Neural cell (in vitro differentiated cells): ENCODE measurements around the gene ANTXR1. TPM values are rescaled to one million over a fixed set of nuclear protein-coding genes. Genes with fewer than 3 reads are reported as not detected.

ENCODE experiments used
- H2AFZ ChIP-seq: fragments of 200-600, 300-800 bp; sonication (generic), shearing (Covaris generic); 2 replicates; pipeline ENCODE4 v1.6.0; 2014; ENCODE audit warnings: low read depth, mild to moderate bottlenecking, antibody characterized with exemption, low read length, moderate library complexity
- H3F3A ChIP-seq: fragments of 200-600 bp; shearing (Covaris generic); 2 replicates; pipeline ENCODE4 v1.6.1; 2016; ENCODE audit warnings: mild to moderate bottlenecking, moderate library complexity, mixed read lengths, antibody characterized with exemption, low read length; ENCODE audit not compliant: insufficient read depth, poor library complexity, severe bottlenecking
- H3K27ac ChIP-seq: fragments of 200-600, 300-800 bp; sonication (generic), shearing (Covaris generic); 2 replicates; pipeline ENCODE4 v1.5.1; 2014; ENCODE audit warnings: mild to moderate bottlenecking, low read length, moderate library complexity
- H3K27me3 ChIP-seq: fragments of 300-800, 200-600 bp; sonication (generic), shearing (Covaris generic); 2 replicates; pipeline ENCODE4 v1.6.0; 2014; ENCODE audit warnings: mild to moderate bottlenecking, low read depth, low read length, moderate library complexity; ENCODE audit not compliant: insufficient read depth
- H3K36me3 ChIP-seq: fragments of 300-800, 200-600 bp; sonication (generic), shearing (Covaris generic); 2 replicates; pipeline ENCODE4 v1.5.1; 2014; ENCODE audit warnings: mild to moderate bottlenecking, antibody characterized with exemption, low read length, moderate library complexity; ENCODE audit not compliant: insufficient read depth
- H3K4me2 ChIP-seq: fragments of 300-800, 200-600 bp; sonication (generic), shearing (Covaris generic); 2 replicates; pipeline ENCODE4 v1.6.0; 2014; ENCODE audit warnings: mild to moderate bottlenecking, low read length
- H3K4me3 ChIP-seq: fragments of 300-800, 200-600 bp; sonication (generic), shearing (Covaris generic); 2 replicates; pipeline ENCODE4 v1.5.1; 2014; ENCODE audit warnings: mild to moderate bottlenecking, low read length, moderate library complexity
- H3K79me2 ChIP-seq: fragments of 200-600 bp; shearing (Covaris generic); replicated peaks from 2 replicates; pipeline ENCODE4 v1.6.0; 2014; ENCODE audit warnings: mild to moderate bottlenecking, low read length, moderate library complexity; ENCODE audit not compliant: insufficient read depth
- H3K9ac ChIP-seq: fragments of 300-800, 200-600 bp; sonication (generic), shearing (Covaris generic); 2 replicates; pipeline ENCODE4 v1.6.1; 2016; ENCODE audit warnings: mild to moderate bottlenecking, low read length, mixed read lengths
- H3K9me2 ChIP-seq: fragments of 200-600 bp; shearing (Covaris generic); 2 replicates; pipeline ENCODE4 v1.6.1; 2016; ENCODE audit warnings: mild to moderate bottlenecking, low read length, mixed read lengths; ENCODE audit not compliant: insufficient read depth
- H3K9me3 ChIP-seq: fragments of 200-600, 300-800 bp; sonication (generic), shearing (Covaris generic); 2 replicates; pipeline ENCODE4 v1.6.1; 2016; ENCODE audit warnings: mild to moderate bottlenecking, mixed run types, low read length, moderate library complexity, mixed read lengths
- H4K20me1 ChIP-seq: fragments of 200-600 bp; shearing (Covaris generic); 2 replicates; pipeline ENCODE4 v1.6.1; 2016; ENCODE audit warnings: mild to moderate bottlenecking, mixed run types; ENCODE audit not compliant: insufficient read depth
- CTCF ChIP-seq: fragments of 450-650 bp; IDR thresholded peaks from 2 replicates; pipeline ENCODE4 v1.5.1; 2014; ENCODE audit warnings: antibody characterized with exemption, mild to moderate bottlenecking, moderate library complexity; ENCODE audit not compliant: poor library complexity, severe bottlenecking
- EP300 ChIP-seq: fragments of 450-650 bp; conservative IDR thresholded peaks from 2 replicates; pipeline ENCODE4 v1.6.1; 2014; ENCODE audit warnings: antibody characterized with exemption, mild to moderate bottlenecking, moderate library complexity; ENCODE audit not compliant: poor library complexity, severe bottlenecking
- EZH2 ChIP-seq: fragments of 200-600, 300-800 bp; shearing (Covaris generic), sonication (generic); IDR thresholded peaks from 2 replicates; pipeline ENCODE4 v1.6.1; 2014; ENCODE audit warnings: antibody characterized with exemption, low read length, borderline replicate concordance, mild to moderate bottlenecking; ENCODE audit not compliant: insufficient read depth, poor library complexity, severe bottlenecking
- MXI1 ChIP-seq: fragments of 450-650 bp; conservative IDR thresholded peaks from 2 replicates; pipeline ENCODE4 v1.6.1; 2014; ENCODE audit warnings: antibody characterized with exemption, mild to moderate bottlenecking; ENCODE audit not compliant: poor library complexity, severe bottlenecking
- POLR2AphosphoS5 ChIP-seq: IDR thresholded peaks from 2 replicates; pipeline ENCODE4 v1.6.1; 2012
- RAD21 ChIP-seq: fragments of 450-650 bp; conservative IDR thresholded peaks from 2 replicates; pipeline ENCODE4 v1.6.1; 2014; ENCODE audit warnings: antibody characterized with exemption, mild to moderate bottlenecking, moderate library complexity
- REST ChIP-seq: IDR thresholded peaks from 2 replicates; pipeline ENCODE4 v1.6.1; 2012; ENCODE audit warnings: borderline replicate concordance
- SMC3 ChIP-seq: fragments of 450-650 bp; conservative IDR thresholded peaks from 2 replicates; pipeline ENCODE4 v1.6.1; 2014; ENCODE audit warnings: antibody characterized with exemption, mild to moderate bottlenecking, moderate library complexity; ENCODE audit not compliant: poor library complexity
- TAF1 ChIP-seq: IDR thresholded peaks from 2 replicates; pipeline ENCODE4 v1.6.1; 2012; ENCODE audit warnings: low read depth
- polyA plus RNA-seq: library from polyadenylated mRNA; depleted of rRNA; stranded (reverse); fragments of >200 nt; gene quantifications from 2 replicates; pipeline ENCODE4 v1.2.3, GENCODE V29; 2014

The ANTXR1 gene
- polyA plus RNA-seq, 1 donor from 2014 or later = 4.9 TPM

GRCh38 chr2:69020496-69021426, 7.8 kb downstream of the ANTXR1 start:
- H3K4me2 ChIP-seq = no peak overlapping the region
- TF ChIP-seq SMC3 = no peak
- TF ChIP-seq REST = no peak
- no peak for TF ChIP-seq EP300
- no peak for TF ChIP-seq EZH2
- TF ChIP-seq RAD21 = no peak
- TF ChIP-seq CTCF = no peak
- no peak for TF ChIP-seq MXI1
- no peak for TF ChIP-seq POLR2AphosphoS5
- TF ChIP-seq TAF1 = no peak
- no peak overlapping the region for H2AFZ ChIP-seq
- H3K27me3 ChIP-seq = no peaks in the 10 kb centered on the region
- no peaks in the 10 kb centered on the region for H4K20me1 ChIP-seq
- no peak overlapping the region for H3K4me3 ChIP-seq
- no peaks in the 10 kb centered on the region for H3K9me3 ChIP-seq
- no peaks in the 10 kb centered on the region for H3F3A ChIP-seq
- H3K36me3 ChIP-seq = no peaks in the 10 kb centered on the region
- peaks cover 81% of the 10 kb centered on the region for H3K79me2 ChIP-seq
- no peaks in the 10 kb centered on the region for H3K9me2 ChIP-seq
- no peak overlapping the region for H3K9ac ChIP-seq
- H3K27ac ChIP-seq = no peak overlapping the region

GRCh38 chr2:69021727-69022126, 8.7 kb downstream of the ANTXR1 start:
- no peak overlapping the region for H2AFZ ChIP-seq
- no peak overlapping the region for H3K4me2 ChIP-seq
- no peaks in the 10 kb centered on the region for H3K9me2 ChIP-seq
- H3F3A ChIP-seq = no peaks in the 10 kb centered on the region
- H3K4me3 ChIP-seq = no peak overlapping the region
- H3K27me3 ChIP-seq = no peaks in the 10 kb centered on the region
- no peaks in the 10 kb centered on the region for H3K9me3 ChIP-seq
- H3K9ac ChIP-seq = no peak overlapping the region
- no peak overlapping the region for H3K27ac ChIP-seq
- no peak for TF ChIP-seq EZH2
- TF ChIP-seq TAF1 = no peak
- TF ChIP-seq REST = no peak
- no peak for TF ChIP-seq RAD21
- TF ChIP-seq POLR2AphosphoS5 = no peak
- no peak for TF ChIP-seq CTCF
- TF ChIP-seq SMC3 = no peak
- TF ChIP-seq EP300 = no peak
- no peaks in the 10 kb centered on the region for H4K20me1 ChIP-seq
- no peaks in the 10 kb centered on the region for H3K36me3 ChIP-seq
- peaks cover 80% of the 10 kb centered on the region for H3K79me2 ChIP-seq
